Heart left ventricle (tissue), 13 donors: ENCODE measurements around the gene RAB28.
"Not testable (repeated sequence)": the region's sequence is repeated elsewhere in the genome, so short reads cannot be mapped to it uniquely, and the experiment has no call there.

Experiments
- POLR2A ChIP-seq, 2 donors: fragments of 450-650 bp; IDR thresholded peaks; one replicate each; pipeline ENCODE4 v1.6.1; 2017; ENCODE audit warnings: antibody characterized with exemption in 2 of 2, mild to moderate bottlenecking in 2 of 2, moderate library complexity in 2 of 2
- TF ChIP-seq, protein P1 (sequence below), 12 donors: fragments of 200-600 bp; sonication (generic) in 4 of 12; IDR thresholded peaks; one replicate each; pipeline versions ENCODE4 v1.5.0 to v1.8.0; 2018 to 2022; ENCODE audit warnings: antibody characterized with exemption in 12 of 12, mild to moderate bottlenecking in 5 of 12
- donor health status: ischemic (EF 13 %, LVEDD 7.1; RV severe dilation, severe dysfunction).
- donor health status: DM: no; HTN: yes; CAD: no.
- donor health status: DM: no; HTN: no; CAD: no.
- donor health status: ischemic (EF 25% LVEDD 6.9; RV normal size, moderate dysfunction).
- donor health status: ischemic (EF 25% LVEDD 5.7; RV mildly dilated, moderate dysfunction).
- donor health status: ischemic (EF 35%, LVEDD 5.7; RV mildly dilated, moderate dysfunction).
- donor health status: nonischemic (EF 11% LVEDD 7.7; RV severe dilation, severe dysfunction).
- donor health status: DM: yes; HTN: yes; CAD: no.
- donor health status: PGD.
- donor health status: ischemic (EF 29% LVEDD 5.4; RV normal size, mild dysfunction).
- donor health status: nonischemic (EF 23%, LVEDD 6.1; RV moderate dilation, normal function).

DNA sequence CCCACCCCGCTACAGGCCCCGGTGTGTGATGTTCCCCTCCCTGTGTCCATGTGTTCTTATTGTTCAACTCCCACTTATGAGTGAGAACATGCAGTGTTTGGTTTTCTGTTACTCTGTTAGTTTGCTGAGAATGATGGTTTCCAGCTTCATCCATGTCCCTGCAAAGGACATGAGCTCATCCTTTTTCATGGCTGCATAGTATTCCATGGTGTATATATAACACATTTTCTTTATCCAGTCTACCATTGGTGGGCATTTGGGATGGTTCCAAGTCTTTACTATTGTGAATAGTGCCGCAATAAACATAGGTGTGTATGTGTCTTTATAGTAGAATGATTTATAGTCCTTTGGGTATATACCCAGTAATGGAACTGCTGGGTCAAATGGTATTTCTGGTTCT lies 78.0 kb downstream of the RAB28 start:
- TF ChIP-seq, protein P1, sequence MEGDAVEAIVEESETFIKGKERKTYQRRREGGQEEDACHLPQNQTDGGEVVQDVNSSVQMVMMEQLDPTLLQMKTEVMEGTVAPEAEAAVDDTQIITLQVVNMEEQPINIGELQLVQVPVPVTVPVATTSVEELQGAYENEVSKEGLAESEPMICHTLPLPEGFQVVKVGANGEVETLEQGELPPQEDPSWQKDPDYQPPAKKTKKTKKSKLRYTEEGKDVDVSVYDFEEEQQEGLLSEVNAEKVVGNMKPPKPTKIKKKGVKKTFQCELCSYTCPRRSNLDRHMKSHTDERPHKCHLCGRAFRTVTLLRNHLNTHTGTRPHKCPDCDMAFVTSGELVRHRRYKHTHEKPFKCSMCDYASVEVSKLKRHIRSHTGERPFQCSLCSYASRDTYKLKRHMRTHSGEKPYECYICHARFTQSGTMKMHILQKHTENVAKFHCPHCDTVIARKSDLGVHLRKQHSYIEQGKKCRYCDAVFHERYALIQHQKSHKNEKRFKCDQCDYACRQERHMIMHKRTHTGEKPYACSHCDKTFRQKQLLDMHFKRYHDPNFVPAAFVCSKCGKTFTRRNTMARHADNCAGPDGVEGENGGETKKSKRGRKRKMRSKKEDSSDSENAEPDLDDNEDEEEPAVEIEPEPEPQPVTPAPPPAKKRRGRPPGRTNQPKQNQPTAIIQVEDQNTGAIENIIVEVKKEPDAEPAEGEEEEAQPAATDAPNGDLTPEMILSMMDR (IDR thresholded peaks at IDR 0.05), result not testable (repeated sequence)
- not testable (repeated sequence) for TF ChIP-seq POLR2A (IDR thresholded peaks at IDR 0.05)
